A673 (cell line): ENCODE results near the gene MN1. TPM values are rescaled to one million over a fixed set of nuclear protein-coding genes. Genes with fewer than 3 reads are reported as not detected.

Experiments
- BruUV-seq: library from RNA; stranded (reverse); fragments of 400-500 nt; replicated peaks from 2 replicates; lab custom pipeline; 2021; lab: Mats Ljungman, UMichigan
- CTCF ChIA-PET: fragments of 300-600 bp; sonication (Branson Sonifier 250); formaldehyde crosslinking; loops from one replicate; lab custom pipeline; 2022; ENCODE audit warnings: antibody characterized with exemption; lab: Charles Lee
- POLR2A ChIA-PET: fragments of 300-600 bp; sonication (Branson Sonifier 250); formaldehyde crosslinking; loops from one replicate; lab custom pipeline; 2022; ENCODE audit warnings: antibody characterized with exemption; ENCODE audit not compliant: low non-redundant PET; lab: Charles Lee
- DNase-seq: peaks from one replicate; pipeline ENCODE4 v3.0.0-alpha.2; 2015; ENCODE audit warnings: low spot score
- H3K27ac ChIP-seq: fragments of 200-600 bp; sonication (generic); 2 replicates; pipeline ENCODE4 v1.5.1; 2016; ENCODE audit warnings: mixed run types, low read depth, mild to moderate bottlenecking, mixed read lengths, antibody characterized with exemption, low read length; ENCODE audit not compliant: poor library complexity, severe bottlenecking
- H3K27me3 ChIP-seq: fragments of 200-600 bp; sonication (generic); replicated peaks from 2 replicates; pipeline ENCODE4 v1.6.1; 2017; ENCODE audit warnings: mixed run types, low read depth, mild to moderate bottlenecking, mixed read lengths, antibody characterized with exemption, low read length; ENCODE audit not compliant: insufficient read depth, poor library complexity
- H3K36me3 ChIP-seq: fragments of 200-600 bp; sonication (generic); 2 replicates; pipeline ENCODE4 v1.6.1; 2016; ENCODE audit warnings: mixed run types, mild to moderate bottlenecking, mixed read lengths, antibody characterized with exemption, low read length; ENCODE audit not compliant: insufficient read depth, poor library complexity, severe bottlenecking
- H3K4me1 ChIP-seq: fragments of 200-600 bp; sonication (generic); 2 replicates; pipeline ENCODE4 v1.6.1; 2017; ENCODE audit warnings: mixed run types, mild to moderate bottlenecking, mixed read lengths, antibody characterized with exemption, low read length; ENCODE audit not compliant: insufficient read depth, poor library complexity, severe bottlenecking
- H3K4me3 ChIP-seq: fragments of 200-600 bp; sonication (generic); 2 replicates; pipeline ENCODE4 v1.5.1; 2016; ENCODE audit warnings: low read depth, mixed run types, mild to moderate bottlenecking, mixed read lengths, low read length; ENCODE audit not compliant: poor library complexity, severe bottlenecking
- H3K9me3 ChIP-seq: fragments of 200-600 bp; sonication (generic); 2 replicates; pipeline ENCODE4 v1.6.1; 2016; ENCODE audit warnings: mixed run types, low read depth, mild to moderate bottlenecking, mixed read lengths, antibody characterized with exemption, low read length; ENCODE audit not compliant: poor library complexity, severe bottlenecking
- CTCF ChIP-seq: fragments of 300-800, 200-600 bp; sonication (generic); conservative IDR thresholded peaks from 2 replicates; pipeline ENCODE4 v1.5.1; 2017; ENCODE audit warnings: low read depth, mild to moderate bottlenecking, antibody characterized with exemption, low read length, moderate library complexity, mixed read lengths
- EZH2 ChIP-seq: fragments of 200-600 bp; sonication (generic); IDR thresholded peaks from 2 replicates; pipeline ENCODE4 v1.6.1; 2017; ENCODE audit warnings: borderline replicate concordance, low read depth, mild to moderate bottlenecking, mixed read lengths, antibody characterized with exemption, low read length; ENCODE audit not compliant: poor library complexity, severe bottlenecking
- intact Hi-C: fragments of 100-400 bp; cut with micrococcal nuclease; formaldehyde crosslinking; loops from one replicate; pipeline ENCODE4 v1.10.0; 2022; ENCODE audit not compliant: unreplicated experiment
- total RNA-seq: library from RNA; stranded (reverse); gene quantifications from 2 replicates; pipeline ENCODE4 v1.2.3, GENCODE V29; 2021

Gene MN1
- total RNA-seq, 1 experiment from 2014 or later: 8.4 TPM

GRCh38 chr22:27810609-27811151, 9.1 kb upstream of the MN1 start:
- no TSS peak for BruUV-seq
- no peak overlapping the region for H3K27ac ChIP-seq
- POLR2A ChIA-PET: interaction anchor here (0.8 kb wide), 1 partner anchor 403 kb away, joined by 7 read pairs; no protein-coding TSS in a partner anchor
- CTCF ChIA-PET: no interaction called here
- H3K9me3 ChIP-seq: no peaks in the 10 kb centered on the region
- no peaks in the 10 kb centered on the region for H3K27me3 ChIP-seq
- DNase-seq: peak; percentile 42
- H3K36me3 ChIP-seq: no peaks in the 10 kb centered on the region
- intact Hi-C loops: no loop called here
- TF ChIP-seq CTCF (no peak), EZH2 (no peak)
- H3K4me1 ChIP-seq: peaks cover 13% of the 10 kb centered on the region
- H3K4me3 ChIP-seq: no peak overlapping the region

DNA sequence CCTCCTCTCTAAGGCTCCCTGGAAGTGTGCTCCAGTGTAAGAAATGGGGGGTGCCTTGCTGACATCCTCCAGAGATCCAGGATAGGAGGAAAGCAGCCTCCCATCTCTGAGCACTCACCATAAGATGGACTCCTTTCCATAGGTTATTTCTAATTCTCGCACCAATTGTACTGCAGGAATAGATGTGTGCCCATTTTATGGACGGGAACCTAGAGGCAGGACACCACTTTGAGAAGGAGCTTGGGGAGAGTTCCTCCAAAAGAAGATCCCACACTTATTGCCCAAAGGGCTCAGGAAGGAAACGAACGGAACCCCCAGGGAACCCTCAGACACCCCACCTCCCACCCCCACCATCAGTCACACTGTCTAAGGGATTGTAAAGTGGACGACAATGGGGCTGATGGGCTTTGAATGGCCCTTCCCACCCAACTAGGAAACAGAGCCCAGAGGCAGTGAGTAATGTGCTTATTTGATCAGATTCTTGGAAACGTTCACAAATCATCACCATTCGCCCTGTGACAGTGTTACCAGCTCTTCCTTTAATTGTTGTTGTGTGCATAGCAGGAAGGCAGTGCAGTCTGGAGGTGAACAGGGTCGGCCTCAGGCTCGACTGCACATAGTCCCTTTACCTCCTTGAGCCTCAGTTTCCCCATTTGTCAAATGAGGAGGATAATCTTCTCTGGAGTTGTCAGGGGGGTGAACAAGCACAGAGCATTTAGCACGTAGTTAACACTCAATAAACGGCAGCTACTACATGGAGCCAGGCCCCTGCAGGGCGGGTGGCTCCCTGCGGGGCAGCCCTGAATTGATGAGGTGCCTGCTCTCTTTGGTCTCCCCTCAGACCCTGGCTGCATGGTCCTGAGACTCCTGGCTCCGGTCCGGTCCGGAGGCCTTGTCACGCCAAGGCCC, 8.4 kb upstream of the MN1 start:
- no peak for TF ChIP-seq EZH2
- no peak for TF ChIP-seq CTCF
- H3K9me3 ChIP-seq: no peaks in the 10 kb centered on the region
- CTCF ChIA-PET: no interaction called here
- H3K4me1 ChIP-seq: peaks cover 13% of the 10 kb centered on the region
- no peak for DNase-seq
- intact Hi-C loops: loop anchor here (10.0 kb wide), 3 partner anchors 255 to 1135 kb away; no protein-coding TSS in a partner anchor
- H3K27ac ChIP-seq: no peak overlapping the region
- no peak overlapping the region for H3K4me3 ChIP-seq
- POLR2A ChIA-PET: interaction anchor here (0.8 kb wide), 1 partner anchor 402 kb away, joined by 7 read pairs; no protein-coding TSS in a partner anchor
- BruUV-seq: no TSS peak
- no peaks in the 10 kb centered on the region for H3K36me3 ChIP-seq
- H3K27me3 ChIP-seq: no peaks in the 10 kb centered on the region

DNA sequence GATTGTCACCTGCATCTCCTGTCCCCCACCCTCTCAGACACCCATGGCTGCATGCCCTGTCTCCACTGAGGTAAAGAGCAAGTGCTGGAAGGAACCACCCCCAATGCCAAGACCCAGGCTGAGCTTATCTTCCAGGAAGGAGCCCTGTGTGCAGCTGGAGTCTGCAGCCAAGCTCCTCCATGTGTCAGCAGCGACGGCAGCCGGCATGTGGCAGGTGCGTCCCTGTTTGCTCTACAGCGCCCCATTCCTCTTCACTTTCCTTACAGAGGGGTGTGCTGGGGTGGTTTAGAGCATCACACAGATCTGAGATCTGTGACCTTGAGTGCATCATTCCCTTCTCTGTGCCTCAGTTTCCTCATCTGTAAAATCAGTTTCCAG, 7.7 kb upstream of the MN1 start:
- H3K4me3 ChIP-seq: no peak overlapping the region
- no peaks in the 10 kb centered on the region for H3K27me3 ChIP-seq
- no peak overlapping the region for H3K27ac ChIP-seq
- peaks cover 13% of the 10 kb centered on the region for H3K4me1 ChIP-seq
- H3K36me3 ChIP-seq: no peaks in the 10 kb centered on the region
- H3K9me3 ChIP-seq: no peaks in the 10 kb centered on the region
- CTCF ChIA-PET: no interaction called here
- intact Hi-C loops: loop anchor here (10.0 kb wide), 3 partner anchors 254 to 1134 kb away; no protein-coding TSS in a partner anchor
- BruUV-seq: no TSS peak
- POLR2A ChIA-PET: no interaction called here
- TF ChIP-seq EZH2: no peak
- no peak for TF ChIP-seq CTCF
- DNase-seq: no peak
